Smooth muscle cell of trachea (primary cell): ENCODE results near the gene HDAC10. TPM values are rescaled to one million over a fixed set of nuclear protein-coding genes. Genes with fewer than 3 reads are reported as not detected.

Experiments used
- total RNA-seq: library from RNA; depleted of rRNA; stranded (reverse); fragments of >200 nt; gene quantifications from 2 replicates; pipeline ENCODE4 v1.2.1, GENCODE V29; 2014

Gene HDAC10, protein sequence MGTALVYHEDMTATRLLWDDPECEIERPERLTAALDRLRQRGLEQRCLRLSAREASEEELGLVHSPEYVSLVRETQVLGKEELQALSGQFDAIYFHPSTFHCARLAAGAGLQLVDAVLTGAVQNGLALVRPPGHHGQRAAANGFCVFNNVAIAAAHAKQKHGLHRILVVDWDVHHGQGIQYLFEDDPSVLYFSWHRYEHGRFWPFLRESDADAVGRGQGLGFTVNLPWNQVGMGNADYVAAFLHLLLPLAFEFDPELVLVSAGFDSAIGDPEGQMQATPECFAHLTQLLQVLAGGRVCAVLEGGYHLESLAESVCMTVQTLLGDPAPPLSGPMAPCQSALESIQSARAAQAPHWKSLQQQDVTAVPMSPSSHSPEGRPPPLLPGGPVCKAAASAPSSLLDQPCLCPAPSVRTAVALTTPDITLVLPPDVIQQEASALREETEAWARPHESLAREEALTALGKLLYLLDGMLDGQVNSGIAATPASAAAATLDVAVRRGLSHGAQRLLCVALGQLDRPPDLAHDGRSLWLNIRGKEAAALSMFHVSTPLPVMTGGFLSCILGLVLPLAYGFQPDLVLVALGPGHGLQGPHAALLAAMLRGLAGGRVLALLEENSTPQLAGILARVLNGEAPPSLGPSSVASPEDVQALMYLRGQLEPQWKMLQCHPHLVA
- 41.3 and 73.3 TPM in 2 replicates for total RNA-seq

DNA sequence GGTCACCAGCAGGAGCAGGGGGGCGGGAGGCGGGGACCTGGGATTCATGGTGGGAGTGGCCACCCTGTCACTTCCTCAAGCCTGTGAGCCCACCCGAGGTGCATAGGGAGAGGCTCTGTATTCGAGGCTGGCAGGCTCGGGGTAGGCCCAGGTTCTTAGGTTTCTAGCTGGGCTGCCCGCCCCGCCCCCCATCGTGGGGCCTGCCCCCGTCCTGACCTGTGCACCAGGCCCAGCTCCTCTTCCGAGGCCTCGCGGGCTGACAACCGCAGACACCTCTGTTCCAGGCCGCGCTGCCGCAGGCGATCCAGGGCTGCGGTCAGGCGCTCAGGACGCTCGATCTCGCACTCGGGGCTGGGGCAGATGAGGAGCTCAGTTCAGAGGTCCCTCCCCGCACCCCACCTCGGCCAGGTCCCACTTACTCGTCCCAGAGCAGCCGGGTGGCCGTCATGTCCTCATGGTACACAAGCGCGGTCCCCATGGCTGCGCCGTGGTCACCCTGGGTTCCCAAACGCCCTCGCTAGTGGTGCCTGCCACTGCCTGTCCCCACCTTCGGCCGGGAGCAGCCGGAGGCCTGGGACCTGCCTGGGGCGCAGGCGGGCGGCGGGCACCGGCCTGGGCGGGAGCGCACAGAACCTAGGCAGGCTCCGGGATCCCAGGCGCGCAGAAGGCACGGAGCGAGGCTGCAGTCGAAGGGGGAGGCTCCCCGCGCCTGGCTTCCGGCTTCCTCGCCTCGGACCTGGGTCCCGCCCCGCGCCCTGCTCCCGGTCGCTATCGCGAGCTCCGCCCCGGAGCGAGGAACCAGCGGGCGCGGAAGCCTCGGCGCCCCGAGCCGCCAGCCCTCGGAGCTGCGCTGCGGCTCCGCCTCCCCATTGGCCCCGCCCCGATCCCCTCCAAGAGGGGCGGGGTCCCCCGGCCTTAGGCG, at the start of gene HDAC10:
TSS of gene HDAC10 (minus strand) at position 711 of the 922 bp plus-strand sequence. CDS start at position 478, 233 bp downstream.

DNA sequence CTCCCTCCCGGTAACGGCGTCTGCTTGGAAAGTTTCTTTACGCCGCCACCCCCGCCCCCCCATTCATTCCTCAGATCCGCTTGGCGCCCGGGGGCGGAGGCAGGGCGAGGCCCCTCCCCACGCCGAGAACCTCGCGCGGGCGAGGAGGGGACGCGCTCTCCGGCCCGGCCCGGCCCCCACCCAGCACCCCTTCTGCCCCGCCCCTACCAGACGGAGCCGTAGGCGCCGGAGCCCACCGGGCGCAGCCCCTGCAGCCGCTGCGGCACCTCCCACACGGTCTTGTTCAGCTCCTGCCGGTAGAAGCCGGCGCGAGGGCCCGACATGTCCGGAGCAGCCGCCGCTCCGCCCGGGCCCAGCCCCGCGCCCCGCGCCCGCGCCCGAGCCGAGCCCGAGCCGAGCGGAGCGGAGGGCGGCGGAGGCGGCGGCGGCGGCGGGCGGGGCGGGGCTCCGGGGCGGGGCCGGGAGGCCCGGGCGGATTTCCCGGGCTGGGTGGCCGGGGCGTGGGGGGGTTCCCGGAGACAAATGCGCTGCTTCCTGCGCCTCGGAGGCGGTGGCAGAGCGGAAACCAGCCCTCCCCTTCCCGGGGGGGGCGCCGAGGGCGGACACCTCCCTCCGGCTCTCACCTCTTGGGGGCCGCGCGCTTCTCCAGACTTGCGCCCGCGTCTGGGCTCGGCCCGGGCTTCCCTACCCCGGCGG, 19.1 kb upstream of the HDAC10 start, which contains the start of gene MAPK11:
TSS of gene MAPK11 (minus strand) at position 411 of the 696 bp plus-strand sequence. CDS start at position 323, 88 bp downstream.

DNA sequence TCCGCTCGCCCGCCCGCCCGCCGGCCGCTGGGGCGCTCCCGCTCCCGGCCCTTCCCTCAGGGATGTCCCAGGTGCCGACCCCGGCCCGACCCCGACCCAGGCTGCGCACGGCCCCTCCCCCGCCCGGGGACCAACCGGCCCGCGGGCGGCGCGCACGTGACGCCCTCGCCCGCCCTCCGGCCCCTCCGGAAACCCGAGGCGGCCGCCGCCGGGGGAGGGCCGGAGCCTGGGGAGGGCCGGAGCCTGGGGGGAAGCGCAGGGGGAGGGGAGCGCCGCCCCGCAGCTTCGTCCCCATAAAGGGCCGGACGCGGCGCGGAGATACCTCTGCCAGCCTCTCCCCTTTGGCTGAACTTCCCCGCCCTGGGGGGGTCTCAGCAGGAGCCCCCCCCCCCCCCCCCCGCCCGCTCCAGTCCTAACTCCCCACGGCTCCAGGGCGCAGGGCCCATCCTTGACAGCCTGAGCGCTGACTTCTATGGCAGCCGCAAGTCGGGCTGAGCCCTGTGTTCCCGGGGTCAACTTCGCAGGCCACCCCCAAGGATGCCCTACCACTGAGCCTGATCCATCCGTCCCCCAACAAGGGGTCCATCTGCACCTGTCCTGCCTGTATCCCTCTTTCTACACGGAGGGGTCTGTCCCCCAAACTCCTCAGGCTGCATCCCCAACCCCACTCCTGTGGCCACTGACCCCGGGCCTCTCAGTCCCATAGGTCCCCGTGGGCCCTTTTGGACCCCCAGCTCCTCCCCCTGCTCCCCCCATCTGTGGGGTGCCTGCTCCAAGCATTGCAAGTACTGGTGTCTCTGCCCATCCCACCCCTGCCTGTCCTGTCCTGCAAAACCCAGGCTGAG, 10.8 kb upstream of the HDAC10 start, which contains the start of gene MAPK12:
TSS of gene MAPK12 (minus strand) at position 69 of the 845 bp plus-strand sequence. CDS start 174 bp downstream, outside the sequence.

DNA sequence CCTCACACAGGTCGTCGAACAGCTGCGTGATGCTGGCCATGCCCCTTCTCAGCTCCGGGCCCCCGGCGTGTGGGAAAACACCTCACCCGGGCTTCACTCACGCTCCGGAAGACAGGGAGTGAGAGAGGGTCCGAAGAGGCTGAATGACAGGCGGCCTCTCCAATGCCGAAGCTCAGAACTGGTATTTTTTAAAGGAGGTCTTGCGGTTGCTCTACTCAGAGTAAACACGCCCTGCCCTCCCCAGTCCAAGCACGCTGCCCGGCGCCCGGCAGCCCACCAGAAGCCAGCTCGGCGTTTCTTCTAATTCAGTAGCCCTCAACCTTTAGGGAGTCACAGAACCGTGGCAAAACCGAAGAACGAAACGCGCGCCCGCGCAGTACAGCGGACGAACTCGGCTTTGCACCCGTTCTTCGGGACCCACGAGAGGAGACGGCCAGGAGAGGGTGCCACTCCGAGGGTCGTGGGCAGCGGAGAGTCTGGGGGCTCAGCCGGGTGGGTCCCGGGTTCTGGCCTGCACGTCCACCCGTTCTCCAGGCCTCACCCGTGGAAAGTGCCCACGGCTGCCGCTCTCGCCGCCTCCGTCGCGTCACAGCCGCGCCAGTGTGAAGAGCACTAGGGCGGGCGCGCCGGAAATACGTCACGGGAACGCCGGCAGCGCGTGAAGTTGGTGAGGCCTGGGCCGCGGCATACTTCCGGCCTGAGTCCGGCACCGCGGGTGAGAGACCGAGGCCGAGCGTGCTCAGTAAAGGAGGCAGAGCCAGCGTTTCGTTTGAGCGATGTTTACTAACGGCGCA, 6.4 kb downstream of the HDAC10 start, which contains the start of gene TUBGCP6:
TSS of gene TUBGCP6 (minus strand) at position 604 of the 794 bp plus-strand sequence. CDS start at position 40, 564 bp downstream.

DNA sequence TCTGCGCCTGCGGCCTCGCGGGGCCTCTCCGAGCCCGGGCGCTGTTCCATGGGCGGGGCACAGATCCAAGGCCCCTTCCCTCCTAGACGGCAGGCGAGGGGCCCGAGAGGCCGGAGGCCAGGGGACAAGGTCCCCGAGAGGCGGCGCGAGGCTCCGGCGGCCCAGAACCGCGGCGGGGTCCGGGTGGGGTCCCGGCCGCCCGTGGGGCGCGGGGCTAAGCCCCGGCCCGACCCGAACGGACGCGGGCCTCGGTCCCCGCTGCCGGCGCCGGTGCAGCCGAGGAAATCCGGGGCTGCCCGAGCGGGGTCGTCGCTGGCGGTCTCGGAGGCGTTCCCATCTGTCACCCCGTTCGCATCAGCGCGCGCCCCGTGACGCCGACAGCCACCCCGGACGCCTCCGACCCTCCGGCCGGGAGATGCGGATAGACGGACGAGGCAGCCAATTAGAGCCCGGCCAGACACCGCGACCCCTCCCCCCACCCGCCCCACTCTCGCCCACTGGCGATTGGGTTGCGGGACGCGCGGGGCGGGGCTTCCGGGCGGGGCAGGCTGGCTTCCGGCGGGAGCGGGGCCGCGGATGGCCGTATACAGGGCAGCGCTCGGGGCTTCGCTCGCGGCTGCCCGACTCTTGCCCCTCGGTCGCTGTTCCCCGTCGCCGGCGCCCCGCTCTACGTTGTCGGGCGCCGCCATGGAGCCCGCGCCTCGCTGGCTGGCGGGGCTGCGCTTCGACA, 50.4 kb downstream of the HDAC10 start, which contains the start of gene SELENOO:
TSS of gene SELENOO (plus strand) at position 551 of the 730 bp plus-strand sequence. CDS start at position 577, 26 bp downstream.

Other genes with a start within 250 kb of the HDAC10 start
- under 0.01 TPM in 2 replicates for gene IL17REL, start 238.5 kb downstream of the HDAC10 start, total RNA-seq
- gene TTLL8, start 193.0 kb downstream of the HDAC10 start, total RNA-seq, result not detected in 2 replicates
- under 0.01 TPM in 1 of 2 replicates, not detected in the other for gene MLC1, start 165.8 kb downstream of the HDAC10 start, total RNA-seq
- 1.0 and 1.3 TPM in 2 replicates for gene MOV10L1, start 161.3 kb downstream of the HDAC10 start, total RNA-seq
- 0.17 and 0.29 TPM in 2 replicates for gene PANX2, start 80.5 kb downstream of the HDAC10 start, total RNA-seq
- 21.7 and 25.8 TPM in 2 replicates for gene TRABD, start 65.4 kb downstream of the HDAC10 start, total RNA-seq
- gene SELENOO, start 50.3 kb downstream of the HDAC10 start, total RNA-seq, result 27.2 and 32.1 TPM in 2 replicates
- gene TUBGCP6, start 6.2 kb downstream of the HDAC10 start, total RNA-seq, result 41.7 and 43.3 TPM in 2 replicates
- 27.1 and 38.2 TPM in 2 replicates for gene MAPK12, start 10.4 kb upstream of the HDAC10 start, total RNA-seq
- gene MAPK11, start 19.1 kb upstream of the HDAC10 start, total RNA-seq, result 6.7 and 17.5 TPM in 2 replicates
- gene PLXNB2, start 56.4 kb upstream of the HDAC10 start, total RNA-seq, result 133 and 254 TPM in 2 replicates
- 2.0 and 6.8 TPM in 2 replicates for gene DENND6B, start 75.7 kb upstream of the HDAC10 start, total RNA-seq
- gene PPP6R2, start 92.1 kb upstream of the HDAC10 start, total RNA-seq, result 54.0 and 72.3 TPM in 2 replicates
- 61.8 and 123 TPM in 2 replicates for gene SBF1, start 223.8 kb upstream of the HDAC10 start, total RNA-seq
- 0.87 and 2.3 TPM in 2 replicates for gene ADM2, start 230.3 kb upstream of the HDAC10 start, total RNA-seq
- gene MIOX, start 235.6 kb upstream of the HDAC10 start, total RNA-seq, result 0.15 TPM in 1 of 2 replicates, not detected in the other